B cell (primary cell): ENCODE data around the gene HS3ST3B1.

Experiments used
- EZH2 ChIP-seq: IDR thresholded peaks from 2 replicates; pipeline ENCODE4 v1.6.1; 2012; ENCODE audit warnings: borderline replicate concordance, low read depth, mild to moderate bottlenecking, moderate library complexity, low read length; ENCODE audit not compliant: insufficient read depth, poor library complexity, severe bottlenecking
- TF ChIP-seq, protein P1 (sequence below): fragments of 200-600 bp; IDR thresholded peaks from one replicate; pipeline ENCODE4 v1.8.0; 2022; ENCODE audit warnings: antibody characterized with exemption, mild to moderate bottlenecking

GRCh38 chr17:14294876-14295275 is 6.0 kb upstream of the HS3ST3B1 start:
- TF ChIP-seq, protein P1, sequence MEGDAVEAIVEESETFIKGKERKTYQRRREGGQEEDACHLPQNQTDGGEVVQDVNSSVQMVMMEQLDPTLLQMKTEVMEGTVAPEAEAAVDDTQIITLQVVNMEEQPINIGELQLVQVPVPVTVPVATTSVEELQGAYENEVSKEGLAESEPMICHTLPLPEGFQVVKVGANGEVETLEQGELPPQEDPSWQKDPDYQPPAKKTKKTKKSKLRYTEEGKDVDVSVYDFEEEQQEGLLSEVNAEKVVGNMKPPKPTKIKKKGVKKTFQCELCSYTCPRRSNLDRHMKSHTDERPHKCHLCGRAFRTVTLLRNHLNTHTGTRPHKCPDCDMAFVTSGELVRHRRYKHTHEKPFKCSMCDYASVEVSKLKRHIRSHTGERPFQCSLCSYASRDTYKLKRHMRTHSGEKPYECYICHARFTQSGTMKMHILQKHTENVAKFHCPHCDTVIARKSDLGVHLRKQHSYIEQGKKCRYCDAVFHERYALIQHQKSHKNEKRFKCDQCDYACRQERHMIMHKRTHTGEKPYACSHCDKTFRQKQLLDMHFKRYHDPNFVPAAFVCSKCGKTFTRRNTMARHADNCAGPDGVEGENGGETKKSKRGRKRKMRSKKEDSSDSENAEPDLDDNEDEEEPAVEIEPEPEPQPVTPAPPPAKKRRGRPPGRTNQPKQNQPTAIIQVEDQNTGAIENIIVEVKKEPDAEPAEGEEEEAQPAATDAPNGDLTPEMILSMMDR, result no peak
- no peak for TF ChIP-seq EZH2
